ENCODE results near the gene SLC16A1.

The SLC16A1 gene

GRCh38 chr1:112870887-112871646 lies 84.9 kb downstream of the SLC16A1 start:
- TF ChIP-seq CTCF (IDR thresholded peaks at IDR 0.05; ENCODE audit: poor library complexity, severe bottlenecking) = no peak
- no peak for DNase-seq (ENCODE audit: low spot score)

GRCh38 chr1:112869895-112870294 lies 86.1 kb downstream of the SLC16A1 start:
- no peak for DNase-seq (ENCODE audit: low spot score)
- ATAC-seq (ENCODE audit: low read depth) = no peak
- H3K27me3 ChIP-seq (ENCODE audit: insufficient read depth, poor library complexity, severe bottlenecking) = no peaks in the 10 kb centered on the region
- H3K9me3 ChIP-seq (ENCODE audit: severe bottlenecking) = no peaks in the 10 kb centered on the region
- peak overlapping the region; percentile 96 for H3K27ac ChIP-seq (ENCODE audit: poor library complexity, severe bottlenecking)
- H3K4me3 ChIP-seq (ENCODE audit: severe bottlenecking) = no peak overlapping the region
- H3K4me1 ChIP-seq (ENCODE audit: insufficient read depth, poor library complexity, severe bottlenecking) = peaks cover 42% of the 10 kb centered on the region
- no peaks in the 10 kb centered on the region for H3K36me3 ChIP-seq (ENCODE audit: low read depth)
- no peak for TF ChIP-seq CTCF (IDR thresholded peaks at IDR 0.05; ENCODE audit: poor library complexity, severe bottlenecking)

More at GRCh38 chr1:112870887-112871646, 84.9 kb downstream of the SLC16A1 start:
- no peaks in the 10 kb centered on the region for H3K27me3 ChIP-seq (ENCODE audit: insufficient read depth, poor library complexity, severe bottlenecking)
- no peaks in the 10 kb centered on the region for H3K36me3 ChIP-seq (ENCODE audit: low read depth)
- H3K4me3 ChIP-seq (ENCODE audit: severe bottlenecking) = no peak overlapping the region
- no peak overlapping the region for H3K27ac ChIP-seq (ENCODE audit: poor library complexity, severe bottlenecking)
- no peaks in the 10 kb centered on the region for H3K9me3 ChIP-seq (ENCODE audit: severe bottlenecking)
- H3K4me1 ChIP-seq (ENCODE audit: insufficient read depth, poor library complexity, severe bottlenecking) = peaks cover 37% of the 10 kb centered on the region
- ATAC-seq (ENCODE audit: low read depth) = no peak

- no peak for DNase-seq (ENCODE audit: low spot score)
- H3K4me3 ChIP-seq (ENCODE audit: severe bottlenecking) = no peak overlapping the region
- H3K4me1 ChIP-seq (ENCODE audit: insufficient read depth, poor library complexity, severe bottlenecking) = peaks cover 32% of the 10 kb centered on the region
- H3K27ac ChIP-seq (ENCODE audit: poor library complexity, severe bottlenecking) = peak overlapping the region; percentile 96
- no peak for ATAC-seq (ENCODE audit: low read depth)
- no peak for TF ChIP-seq CTCF (IDR thresholded peaks at IDR 0.05; ENCODE audit: poor library complexity, severe bottlenecking)
- H3K36me3 ChIP-seq (ENCODE audit: low read depth) = no peaks in the 10 kb centered on the region
- H3K27me3 ChIP-seq (ENCODE audit: insufficient read depth, poor library complexity, severe bottlenecking) = no peaks in the 10 kb centered on the region
- H3K9me3 ChIP-seq (ENCODE audit: severe bottlenecking) = no peaks in the 10 kb centered on the region
Measured at GRCh38 chr1:112868191-112868590, 87.8 kb downstream of the SLC16A1 start.

- Histone ChIP-seq H3K4me1 (ENCODE audit: insufficient read depth, poor library complexity, severe bottlenecking) (peaks cover 32% of the 10 kb centered on the region), H3K9me3 (ENCODE audit: severe bottlenecking) (no peaks in the 10 kb centered on the region), H3K4me3 (ENCODE audit: severe bottlenecking) (no peak overlapping the region), H3K27me3 (ENCODE audit: insufficient read depth, poor library complexity, severe bottlenecking) (no peaks in the 10 kb centered on the region), H3K36me3 (ENCODE audit: low read depth) (no peaks in the 10 kb centered on the region), H3K27ac (ENCODE audit: poor library complexity, severe bottlenecking) (peak overlapping the region; percentile 96)
- ATAC-seq (ENCODE audit: low read depth) (no peak), DNase-seq (ENCODE audit: low spot score) (no peak)
- no peak for TF ChIP-seq CTCF (IDR thresholded peaks at IDR 0.05; ENCODE audit: poor library complexity, severe bottlenecking)
Measured at GRCh38 chr1:112866981-112867380, 89.0 kb downstream of the SLC16A1 start.

- no peak for DNase-seq (ENCODE audit: low spot score)
- Histone ChIP-seq H3K36me3 (ENCODE audit: low read depth) (no peaks in the 10 kb centered on the region), H3K4me3 (ENCODE audit: severe bottlenecking) (no peak overlapping the region), H3K27me3 (ENCODE audit: insufficient read depth, poor library complexity, severe bottlenecking) (no peaks in the 10 kb centered on the region), H3K27ac (ENCODE audit: poor library complexity, severe bottlenecking) (peak overlapping the region; percentile 96), H3K9me3 (ENCODE audit: severe bottlenecking) (no peaks in the 10 kb centered on the region), H3K4me1 (ENCODE audit: insufficient read depth, poor library complexity, severe bottlenecking) (peaks cover 32% of the 10 kb centered on the region)
- peak; percentile 97 for ATAC-seq (ENCODE audit: low read depth)
- no peak for TF ChIP-seq CTCF (IDR thresholded peaks at IDR 0.05; ENCODE audit: poor library complexity, severe bottlenecking)
Measured at GRCh38 chr1:112866151-112866550, 89.8 kb downstream of the SLC16A1 start.
